H1 (cell line): ENCODE measurements around the gene SEL1L2. TPM values are rescaled to one million over a fixed set of nuclear protein-coding genes. Genes with fewer than 3 reads are reported as not detected.

ENCODE experiments used
- CREB1 ChIP-seq: IDR thresholded peaks from 2 replicates; pipeline ENCODE4 v1.6.1; 2012; ENCODE audit warnings: inconsistent platforms
- GABPA ChIP-seq: IDR thresholded peaks from 2 replicates; pipeline ENCODE4 v1.6.1; 2011; ENCODE audit warnings: mild to moderate bottlenecking, low read length, moderate library complexity, borderline replicate concordance; ENCODE audit not compliant: insufficient read depth
- KDM5A ChIP-seq: fragments of 200-600 bp; IDR thresholded peaks from 2 replicates; pipeline ENCODE4 v1.7.1; 2012; ENCODE audit warnings: mild to moderate bottlenecking, low read length, inconsistent platforms, mixed read lengths
- MAFK ChIP-seq: IDR thresholded peaks from 2 replicates; pipeline ENCODE4 v1.6.1; 2012; ENCODE audit warnings: low read depth, mild to moderate bottlenecking, improper control_type of control experiment, low read length
- RAD21 ChIP-seq, 2 experiments: IDR thresholded peaks in 1 of 2; conservative IDR thresholded peaks in 1 of 2; 2 replicates each; pipeline ENCODE4 v1.6.1; 2011; ENCODE audit warnings: low read depth in 2 of 2, low read length in 2 of 2, improper control_type of control experiment in 1 of 2, inconsistent platforms in 1 of 2, mild to moderate bottlenecking in 1 of 2, moderate library complexity in 1 of 2
- RFX5 ChIP-seq: IDR thresholded peaks from 2 replicates; pipeline ENCODE4 v1.6.1; 2011; ENCODE audit warnings: low read depth, low read length, improper control_type of control experiment, borderline replicate concordance
- RNF2 ChIP-seq: fragments of 200-900, 300-1000 bp; sonication (generic); IDR thresholded peaks from 2 replicates; pipeline ENCODE4 v1.7.1; 2016; ENCODE audit warnings: borderline replicate concordance, low read depth, mild to moderate bottlenecking, antibody characterized with exemption, low read length; ENCODE audit not compliant: poor library complexity, severe bottlenecking; ENCODE audit errors: missing control alignments
- RXRA ChIP-seq: IDR thresholded peaks from 2 replicates; pipeline ENCODE4 v1.6.1; 2011; ENCODE audit warnings: low read depth, mild to moderate bottlenecking, low read length, moderate library complexity; ENCODE audit not compliant: insufficient read depth
- TEAD4 ChIP-seq: IDR thresholded peaks from 2 replicates; pipeline ENCODE4 v1.6.1; 2012; ENCODE audit warnings: low read depth, low read length, inconsistent platforms, mixed read lengths
- ZNF274 ChIP-seq: IDR thresholded peaks from 2 replicates; pipeline ENCODE4 v1.7.0; 2012; ENCODE audit warnings: low read length, borderline replicate concordance; ENCODE audit errors: extremely low read depth
- polyA plus RNA-seq, 7 experiments: library from polyadenylated mRNA; depleted of rRNA in 3 of 7; stranded (reverse) in 5 of 7; unstranded in 2 of 7; fragments of >200 nt in 5 of 7; fragments of 200-250 nt in 2 of 7; gene quantifications; 1 replicate in 5 of 7; 2 replicates in 1 of 7; 4 replicates in 1 of 7; pipeline versions ENCODE4 v1.2.1 to v1.2.3, GENCODE V29; 2011 to 2013; ENCODE audit warnings: missing spikeins in 2 of 7, mixed read lengths in 2 of 7
- total RNA-seq: library from RNA; stranded (reverse); fragmentation: NEBNext Ultra II Directional; extraction: Animal tissue kit (Norgen Biotek cat#: 25700); gene quantifications from 2 replicates; pipeline ENCODE4 v1.2.1, GENCODE V29; 2021

The SEL1L2 gene
- total and polyA plus RNA-seq, 2 of the 8 experiments (the other 6 are each of a cell fraction or from before 2014, with no cell fraction given): not detected

GRCh38 chr20:13809373-13809772, 181.0 kb downstream of the SEL1L2 start (continued):
- TF ChIP-seq RAD21 (IDR thresholded peaks at IDR 0.05 in 1 of 2, conservative IDR thresholded peaks at IDR 0.05 in 1 of 2; ENCODE audit: low read depth in 2 of 2, low read length in 2 of 2): no peak
- TF ChIP-seq CREB1: no peak
- no peak for TF ChIP-seq RNF2
- TF ChIP-seq RFX5: no peak
- TF ChIP-seq MAFK: no peak
- no peak for TF ChIP-seq TEAD4
- TF ChIP-seq ZNF274: no peak
- no peak for TF ChIP-seq KDM5A
- no peak for TF ChIP-seq RXRA
- TF ChIP-seq GABPA: no peak
